ENCODE results near the gene WEE2. TPM values are rescaled to one million over a fixed set of nuclear protein-coding genes. Genes with fewer than 3 reads are reported as not detected.

WEE2 gene
- total RNA-seq, 1 donor from 2014 or later: not detected

GRCh38 chr7:141665208-141666035 is 42.7 kb upstream of the WEE2 start:
- no peaks in the 10 kb centered on the region for H3K27me3 Mint-ChIP-seq
- TF ChIP-seq CTCF (conservative IDR thresholded peaks at IDR 0.05): no peak
- no peaks in the 10 kb centered on the region for H3K4me1 Mint-ChIP-seq (ENCODE audit: unreplicated experiment)
- peaks cover 17% of the 10 kb centered on the region for H3K36me3 Mint-ChIP-seq
- H3K4me3 Mint-ChIP-seq: no peak overlapping the region
- no peak overlapping the region for H3K27ac Mint-ChIP-seq
- DNase-seq (ENCODE audit: extremely low spot score, unreplicated experiment): no peak
- H3K9me3 Mint-ChIP-seq: no peaks in the 10 kb centered on the region

GRCh38 chr7:141666071-141666470 is 42.1 kb upstream of the WEE2 start:
- H3K27me3 Mint-ChIP-seq: no peaks in the 10 kb centered on the region
- H3K9me3 Mint-ChIP-seq: no peaks in the 10 kb centered on the region
- DNase-seq (ENCODE audit: extremely low spot score, unreplicated experiment): no peak
- no peaks in the 10 kb centered on the region for H3K4me1 Mint-ChIP-seq (ENCODE audit: unreplicated experiment)
- no peak overlapping the region for H3K27ac Mint-ChIP-seq
- TF ChIP-seq CTCF (conservative IDR thresholded peaks at IDR 0.05): no peak
- no peak overlapping the region for H3K4me3 Mint-ChIP-seq
- peaks cover 17% of the 10 kb centered on the region for H3K36me3 Mint-ChIP-seq

- DNase-seq (ENCODE audit: extremely low spot score, unreplicated experiment): no peak
- Mint-ChIP-seq H3K4me1 (ENCODE audit: unreplicated experiment) (no peaks in the 10 kb centered on the region), H3K27ac (no peak overlapping the region), H3K27me3 (no peaks in the 10 kb centered on the region), H3K9me3 (no peaks in the 10 kb centered on the region), H3K36me3 (peaks cover 27% of the 10 kb centered on the region), H3K4me3 (no peak overlapping the region)
- no peak for TF ChIP-seq CTCF (conservative IDR thresholded peaks at IDR 0.05)
Observed at GRCh38 chr7:141668853-141669252, 39.3 kb upstream of the WEE2 start.

GRCh38 chr7:141671705-141672496 is 36.3 kb upstream of the WEE2 start:
- no peak overlapping the region for H3K4me3 Mint-ChIP-seq
- H3K9me3 Mint-ChIP-seq: no peaks in the 10 kb centered on the region
- no peaks in the 10 kb centered on the region for H3K27me3 Mint-ChIP-seq
- no peak for TF ChIP-seq CTCF (conservative IDR thresholded peaks at IDR 0.05)
- peaks cover 19% of the 10 kb centered on the region for H3K36me3 Mint-ChIP-seq
- no peak overlapping the region for H3K27ac Mint-ChIP-seq
- no peaks in the 10 kb centered on the region for H3K4me1 Mint-ChIP-seq (ENCODE audit: unreplicated experiment)
- no peak for DNase-seq (ENCODE audit: extremely low spot score, unreplicated experiment)

GRCh38 chr7:141673346-141673745 is 34.8 kb upstream of the WEE2 start:
- no peak overlapping the region for H3K4me3 Mint-ChIP-seq

More at GRCh38 chr7:141673346-141673745, 34.8 kb upstream of the WEE2 start:
- no peaks in the 10 kb centered on the region for H3K27me3 Mint-ChIP-seq
- H3K36me3 Mint-ChIP-seq: peaks cover 19% of the 10 kb centered on the region
- TF ChIP-seq CTCF (conservative IDR thresholded peaks at IDR 0.05): no peak
- H3K9me3 Mint-ChIP-seq: no peaks in the 10 kb centered on the region
- H3K27ac Mint-ChIP-seq: no peak overlapping the region
- H3K4me1 Mint-ChIP-seq (ENCODE audit: unreplicated experiment): no peaks in the 10 kb centered on the region
- DNase-seq (ENCODE audit: extremely low spot score, unreplicated experiment): no peak
